ENCODE measurements around the gene PRODH2. TPM values are rescaled to one million over a fixed set of nuclear protein-coding genes. Genes with fewer than 3 reads are reported as not detected.

PRODH2 gene
- total RNA-seq, 4 donors from 2014 or later: not detected

DNA sequence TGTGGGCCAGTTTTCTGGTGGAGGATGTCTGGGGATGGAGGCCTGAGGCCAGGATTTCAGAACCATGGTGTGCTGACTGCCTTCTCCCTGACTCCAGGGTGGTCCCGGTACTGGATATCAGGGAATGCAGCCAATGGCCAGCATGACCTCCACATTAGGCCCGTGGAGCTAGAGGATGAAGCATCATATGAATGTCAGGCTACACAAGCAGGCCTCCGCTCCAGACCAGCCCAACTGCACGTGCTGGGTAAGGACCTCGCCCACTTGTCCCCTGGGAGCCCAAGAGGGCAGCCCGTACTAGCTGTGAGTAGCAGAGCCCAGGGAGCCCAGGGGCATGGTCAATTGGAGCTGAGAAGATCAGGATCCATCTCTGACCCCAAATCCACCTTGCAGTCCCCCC, 45.7 kb upstream of the PRODH2 start:
- 77 to 85% methylated on average over 5 to 6 of the region's 6 CpGs for WGBS, 2 donors
- no peak for DNase-seq (ENCODE audit: low spot score in 2 of 2)
- no peak overlapping the region for H3K4me3 ChIP-seq (ENCODE audit: low read depth, poor library complexity, severe bottlenecking)
- intact Hi-C loops (cut with DNase I; ENCODE audit: low total_unique reads): no loop called here
- TF ChIP-seq CTCF (IDR thresholded peaks at IDR 0.05) (no peak), POLR2A (IDR thresholded peaks at IDR 0.05) (no peak)

- no peak for TF ChIP-seq POLR2A (IDR thresholded peaks at IDR 0.05)
- no peak for TF ChIP-seq CTCF (IDR thresholded peaks at IDR 0.05)
- WGBS, 2 donors: 0 to 1% methylated on average over 28 to 39 of the region's 42 CpGs
- DNase-seq (ENCODE audit: low spot score in 2 of 2): no peak
- no peak within 1 kb of the TSS for H3K4me3 ChIP-seq (ENCODE audit: low read depth, poor library complexity, severe bottlenecking)
- intact Hi-C loops (cut with DNase I; ENCODE audit: low total_unique reads): no loop called here
These were observed 44.0 kb upstream of the PRODH2 start, which contains the start of gene KIRREL2 for GRCh38 chr19:35856546-35857149. KIRREL2 (plus strand) TSS chr19:35856911; CDS start chr19:35857120, 209 bp downstream.

GRCh38 chr19:35853038-35853756, 40.6 kb upstream of the PRODH2 start:
- intact Hi-C loops (cut with DNase I; ENCODE audit: low total_unique reads): no loop called here
- no peak for DNase-seq (ENCODE audit: low spot score in 2 of 2)
- 59 to 63% methylated on average over 8 of the region's 8 CpGs for WGBS, 2 donors
- no peak overlapping the region for H3K4me3 ChIP-seq (ENCODE audit: low read depth, poor library complexity, severe bottlenecking)
- TF ChIP-seq POLR2A (IDR thresholded peaks at IDR 0.05): no peak
- no peak for TF ChIP-seq CTCF (IDR thresholded peaks at IDR 0.05)

- intact Hi-C loops (cut with DNase I; ENCODE audit: low total_unique reads): no loop called here
- no peak within 1 kb of the TSS for H3K4me3 ChIP-seq (ENCODE audit: low read depth, poor library complexity, severe bottlenecking)
- no peak for TF ChIP-seq CTCF (IDR thresholded peaks at IDR 0.05)
- TF ChIP-seq POLR2A (IDR thresholded peaks at IDR 0.05): no peak
- DNase-seq (ENCODE audit: low spot score in 2 of 2): no peak
- WGBS, 2 donors: 47 to 50% methylated on average over 9 of the region's 9 CpGs
These were observed 39.6 kb upstream of the PRODH2 start, which contains the start of gene NPHS1 for GRCh38 chr19:35852029-35852780. NPHS1 (minus strand) TSS chr19:35852504; CDS start chr19:35851837, 667 bp downstream.

DNA sequence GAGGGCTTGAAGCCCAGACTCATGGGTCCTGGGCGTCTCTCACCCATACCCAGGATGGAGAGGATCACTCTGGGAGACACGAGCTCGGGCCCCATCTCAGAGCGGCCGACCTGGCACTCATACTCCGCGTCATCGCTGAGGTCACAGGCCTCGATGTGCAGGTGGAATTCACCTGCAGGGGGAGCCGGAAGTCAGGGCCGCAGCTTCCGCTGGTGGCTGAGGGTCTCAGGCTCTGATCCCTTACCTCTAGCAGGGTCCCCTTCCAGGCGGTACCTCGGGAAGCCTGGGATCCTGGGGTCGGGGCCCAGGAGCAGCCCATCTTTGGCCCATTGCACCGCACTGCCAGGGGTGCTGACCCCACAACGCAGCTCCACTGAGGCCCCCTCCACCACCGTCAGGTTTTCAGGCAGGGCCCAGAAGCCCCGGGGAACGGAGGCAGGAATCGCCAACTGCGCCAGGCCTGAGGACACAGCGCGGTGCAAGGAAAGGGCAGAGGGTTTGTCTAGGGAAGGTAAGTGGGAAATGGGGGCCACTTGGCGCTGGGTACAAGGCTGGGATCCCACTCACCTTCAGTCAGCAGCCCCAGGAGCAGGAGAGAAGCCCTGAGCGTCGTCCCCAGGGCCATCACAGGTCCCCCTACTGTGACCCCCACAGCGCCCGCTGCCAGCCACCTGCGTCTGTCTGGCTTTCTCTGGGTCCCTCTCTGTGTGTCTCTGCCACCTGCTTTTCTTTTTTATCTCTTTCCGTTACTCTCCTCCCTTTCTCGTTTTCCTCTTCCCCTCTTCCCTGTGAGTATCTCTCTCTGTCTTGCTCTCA, 38.8 kb upstream of the PRODH2 start:
- WGBS, 2 donors: 54 to 68% methylated on average over 22 to 23 of the region's 32 CpGs
- TF ChIP-seq POLR2A (IDR thresholded peaks at IDR 0.05) (no peak), CTCF (IDR thresholded peaks at IDR 0.05) (no peak)
- no peak for DNase-seq (ENCODE audit: low spot score in 2 of 2)
- no peak overlapping the region for H3K4me3 ChIP-seq (ENCODE audit: low read depth, poor library complexity, severe bottlenecking)
- intact Hi-C loops (cut with DNase I; ENCODE audit: low total_unique reads): no loop called here
